ENCODE measurements around the gene VIT. TPM values are rescaled to one million over a fixed set of nuclear protein-coding genes. Genes with fewer than 3 reads are reported as not detected.

VIT gene
- polyA plus RNA-seq, 3 donors, result not detected

DNA sequence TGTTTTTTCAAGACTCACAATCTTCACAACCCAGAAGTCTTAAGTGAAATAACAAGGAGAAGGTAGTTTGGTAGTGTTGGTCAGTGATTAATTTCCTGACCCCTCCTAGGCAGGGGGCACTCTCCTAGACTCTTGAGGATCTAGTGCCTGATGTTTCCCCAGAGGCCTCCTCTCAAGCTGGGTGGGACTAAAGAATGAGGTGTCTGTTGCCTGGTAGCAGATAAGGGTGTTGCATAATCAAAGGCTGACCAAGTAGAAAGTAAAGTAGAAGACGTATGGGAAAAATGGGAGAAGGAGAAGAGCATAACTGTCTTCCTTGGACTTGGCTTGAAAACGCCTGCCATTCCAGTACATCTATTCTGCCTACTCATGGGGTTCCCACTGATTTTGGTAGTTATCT, 37.8 kb downstream of the VIT start:
- Histone ChIP-seq H3K9me3 (replicated peaks in 1 of 2; ENCODE audit: control insufficient read depth in 1 of 2, insufficient read depth in 1 of 2, low read length in 2 of 2) (peaks cover 0 to 10% of the 10 kb centered on the region in 2 donors), H3K27me3 (ENCODE audit: control insufficient read depth in 2 of 2, insufficient read depth in 2 of 2, low read length in 2 of 2) (no peaks in the 10 kb centered on the region), H3K27ac (ENCODE audit: low read depth in 1 of 2, low read length in 2 of 2) (no peak overlapping the region), H4K20me1 (ENCODE audit: insufficient read depth, low read length) (no peaks in the 10 kb centered on the region), H3K4me2 (replicated peaks; ENCODE audit: extremely low read depth, low read length, poor library complexity, severe bottlenecking) (no peak overlapping the region), H3K9ac (ENCODE audit: insufficient read depth, low read length, poor library complexity, severe bottlenecking) (no peak overlapping the region), H3K4me1 (ENCODE audit: control insufficient read depth in 1 of 2, insufficient read depth in 2 of 2, low read length in 2 of 2) (no peaks in the 10 kb centered on the region), H3K36me3 (replicated peaks in 1 of 2; ENCODE audit: control insufficient read depth in 1 of 2, insufficient read depth in 2 of 2, low read length in 2 of 2) (no peaks in the 10 kb centered on the region), H2AFZ (ENCODE audit: insufficient read depth, low read depth, low read length, poor library complexity, severe bottlenecking) (no peak overlapping the region), H3K79me2 (ENCODE audit: insufficient read depth, low read length) (no peaks in the 10 kb centered on the region), H3K4me3 (replicated peaks in 1 of 3; ENCODE audit: low read depth in 2 of 3, low read length in 3 of 3) (no peak overlapping the region)
- intact Hi-C loops (cut with micrococcal nuclease), result no loop called here
- no peak for DNase-seq
- no peak overlapping the region for H3K27ac Mint-ChIP-seq
- WGBS (ENCODE audit: insufficient coverage), result 100% methylated on average over 1 of the region's 2 CpGs
- H3K9me3 Mint-ChIP-seq, result peaks cover 5 to 13% (median 7%) of the 10 kb centered on the region in 7 donors
- no peak for TF ChIP-seq CTCF (IDR thresholded peaks at IDR 0.05)
- no peak overlapping the region for H3K4me3 Mint-ChIP-seq
- H3K27me3 Mint-ChIP-seq (ENCODE audit: low read depth in 3 of 3), result peaks cover 0 to 5% (median 2%) of the 10 kb centered on the region in 3 donors
- H3K4me1 Mint-ChIP-seq, result peaks cover 5% of the 10 kb centered on the region
- H3K36me3 Mint-ChIP-seq, result no peaks in the 10 kb centered on the region

DNA sequence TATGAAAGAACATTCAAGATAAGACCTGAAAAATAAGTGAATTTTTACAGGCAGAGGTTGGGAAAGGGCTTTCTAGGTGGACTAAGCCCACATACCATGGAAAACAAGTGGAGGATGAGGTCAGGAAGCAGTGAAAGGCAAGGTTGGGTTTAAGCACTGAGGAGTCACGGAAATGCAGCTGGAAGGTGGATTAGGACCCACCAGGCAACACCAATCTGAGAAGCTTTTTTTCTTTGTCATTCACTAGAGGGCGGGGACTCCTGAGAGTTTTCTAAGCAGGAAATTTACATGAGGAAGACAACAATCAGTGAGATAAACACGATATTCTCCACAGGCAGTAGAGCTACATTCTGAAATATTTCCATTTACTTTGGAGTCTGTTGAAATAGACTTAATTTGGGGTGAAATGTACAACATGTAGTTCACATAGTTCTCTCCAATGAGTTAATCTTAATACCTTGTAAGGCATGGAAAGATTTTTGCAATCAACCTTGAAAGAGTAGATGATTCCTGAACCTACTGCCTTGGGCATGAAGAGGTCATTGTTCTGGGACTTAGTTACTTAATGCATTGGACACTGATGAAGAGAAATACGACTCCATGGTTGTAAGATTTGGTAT, 40.7 kb downstream of the VIT start:
- Histone ChIP-seq H3K9me3 (replicated peaks in 1 of 2; ENCODE audit: control insufficient read depth in 1 of 2, insufficient read depth in 1 of 2, low read length in 2 of 2) (no peaks in the 10 kb centered on the region), H3K79me2 (ENCODE audit: insufficient read depth, low read length) (no peaks in the 10 kb centered on the region), H3K9ac (ENCODE audit: insufficient read depth, low read length, poor library complexity, severe bottlenecking) (no peak overlapping the region), H3K4me3 (replicated peaks in 1 of 3; ENCODE audit: low read depth in 2 of 3, low read length in 3 of 3) (no peak overlapping the region), H3K27ac (ENCODE audit: low read depth in 1 of 2, low read length in 2 of 2) (no peak overlapping the region), H3K36me3 (replicated peaks in 1 of 2; ENCODE audit: control insufficient read depth in 1 of 2, insufficient read depth in 2 of 2, low read length in 2 of 2) (no peaks in the 10 kb centered on the region), H3K4me1 (ENCODE audit: control insufficient read depth in 1 of 2, insufficient read depth in 2 of 2, low read length in 2 of 2) (peaks cover 0 to 6% of the 10 kb centered on the region in 2 donors), H3K27me3 (ENCODE audit: control insufficient read depth in 2 of 2, insufficient read depth in 2 of 2, low read length in 2 of 2) (no peaks in the 10 kb centered on the region), H4K20me1 (ENCODE audit: insufficient read depth, low read length) (no peaks in the 10 kb centered on the region), H3K4me2 (replicated peaks; ENCODE audit: extremely low read depth, low read length, poor library complexity, severe bottlenecking) (no peak overlapping the region), H2AFZ (ENCODE audit: insufficient read depth, low read depth, low read length, poor library complexity, severe bottlenecking) (no peak overlapping the region)
- no peak overlapping the region for H3K27ac Mint-ChIP-seq
- no peaks in the 10 kb centered on the region for H3K36me3 Mint-ChIP-seq
- intact Hi-C loops (cut with micrococcal nuclease), result no loop called here
- no peak for DNase-seq
- no peak for TF ChIP-seq CTCF (IDR thresholded peaks at IDR 0.05)
- no peaks in the 10 kb centered on the region for H3K9me3 Mint-ChIP-seq
- WGBS (ENCODE audit: insufficient coverage), result 59% methylated on average over 2 of the region's 4 CpGs
- peaks cover 25% of the 10 kb centered on the region for H3K4me1 Mint-ChIP-seq
- no peak overlapping the region for H3K4me3 Mint-ChIP-seq
- H3K27me3 Mint-ChIP-seq (ENCODE audit: low read depth in 3 of 3), result peaks cover 0 to 3% (median 2%) of the 10 kb centered on the region in 3 donors
